ENCODE measurements around the gene ZNF773.
"Not testable (repeated sequence)": the region's sequence is repeated elsewhere in the genome, so short reads cannot be mapped to it uniquely, and the experiment has no call there.

Gene ZNF773

GRCh38 chr19:57499680-57500395 lies at the start of gene ZNF773:
Gene ZNF773 (plus strand): TSS chr19:57499938. CDS start chr19:57500081, 143 bp downstream.
- DNase-seq, result peak; percentile 87 to 96

- DNase-seq, result no peak
These were observed 47.4 kb upstream of the ZNF773 start for GRCh38 chr19:57452307-57452706.

DNA sequence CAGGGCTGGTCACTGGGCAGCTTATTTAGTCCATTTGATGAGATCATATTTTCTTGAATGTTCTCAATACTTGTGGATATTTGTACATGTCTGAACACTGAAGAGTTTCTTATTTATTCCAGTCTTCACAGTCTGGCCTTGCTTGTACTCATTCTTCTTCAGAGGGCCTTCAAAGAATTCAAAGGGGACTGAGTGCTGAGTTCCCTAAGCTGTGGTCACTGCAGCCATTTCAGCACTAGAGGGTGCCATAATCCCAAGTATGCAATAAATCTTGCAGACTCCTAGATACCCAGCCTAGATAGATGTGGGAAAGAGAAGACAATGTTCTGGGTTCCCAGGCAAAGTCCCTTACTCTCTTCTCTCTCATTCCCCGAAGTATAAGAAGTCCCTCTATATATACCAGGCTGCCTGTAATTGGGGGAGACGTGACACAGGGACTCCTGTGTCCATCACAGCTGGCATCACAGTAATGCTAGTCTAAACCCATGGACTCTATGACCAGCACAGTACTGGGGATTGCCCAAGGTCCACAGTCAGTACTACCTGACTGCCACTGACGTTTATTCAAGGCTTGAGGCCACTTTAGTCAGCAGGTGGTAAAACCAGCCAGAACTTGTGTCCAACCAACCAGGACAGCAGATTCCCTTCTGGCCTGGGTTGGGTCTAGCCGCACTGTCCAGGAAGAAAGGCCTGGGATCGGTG lies 33.9 kb upstream of the ZNF773 start:
- peak in 1 of 2 experiments; percentile 54 for DNase-seq

- DNase-seq, result no peak
These were observed 33.2 kb upstream of the ZNF773 start for GRCh38 chr19:57466489-57466888.

- DNase-seq, result no peak
These were observed 26.1 kb upstream of the ZNF773 start for GRCh38 chr19:57473646-57474045.

GRCh38 chr19:57477191-57478008 lies 22.3 kb upstream of the ZNF773 start, which contains the start of gene ZNF772:
Gene ZNF772 (minus strand): TSS chr19:57477566. CDS start chr19:57477309, 257 bp downstream.
- DNase-seq, result peak; percentile 93 to 97

- DNase-seq, result peak; percentile 76 to 91
These were observed 12.1 kb upstream of the ZNF773 start, which contains the start of gene ZNF419 for GRCh38 chr19:57487477-57488298. Gene ZNF419 (plus strand): TSS chr19:57487750. CDS start chr19:57487951, 201 bp downstream.

DNA sequence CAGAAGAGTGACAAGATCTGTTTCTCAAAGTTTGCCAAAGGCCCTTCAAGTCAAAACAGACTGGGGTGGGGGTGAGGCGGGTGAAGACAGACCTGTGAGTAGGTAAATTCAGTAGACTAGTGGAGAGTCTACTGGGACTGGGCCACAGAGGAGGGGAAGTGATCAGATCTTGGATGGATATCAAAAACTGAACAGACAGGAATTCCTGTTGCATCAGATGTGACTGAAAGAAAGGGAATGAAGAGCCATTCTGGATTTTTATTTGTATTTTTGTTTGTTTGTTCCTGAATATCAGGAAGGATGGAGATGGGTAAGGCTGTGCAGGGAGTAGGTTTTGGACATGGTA lies 11.5 kb upstream of the ZNF773 start:
- DNase-seq, result not testable (repeated sequence)

GRCh38 chr19:57499332-57499679 lies 432 bp upstream of the ZNF773 start:
- DNase-seq, result not testable (repeated sequence)

GRCh38 chr19:57500400-57500799 lies 662 bp downstream of the ZNF773 start:
- DNase-seq, result not testable (repeated sequence)

DNA sequence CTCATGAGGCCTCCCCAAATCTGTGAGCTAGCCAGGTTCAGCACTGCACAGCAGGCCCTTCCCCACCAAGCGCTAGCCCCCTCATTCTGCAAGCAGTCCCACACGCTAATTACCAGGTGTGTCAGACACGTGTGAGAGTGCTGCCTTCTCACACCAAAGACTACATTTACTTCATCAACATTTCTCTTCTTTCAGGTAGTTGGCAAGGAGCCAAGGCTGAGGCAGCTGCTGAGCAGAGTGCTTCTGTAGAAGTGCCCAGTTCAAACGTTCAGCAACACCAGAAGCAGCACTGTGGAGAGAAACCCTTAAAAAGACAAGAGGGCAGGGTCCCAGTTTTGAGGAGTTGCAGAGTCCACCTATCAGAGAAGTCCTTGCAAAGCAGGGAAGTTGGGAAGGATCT lies 6.4 kb downstream of the ZNF773 start:
- DNase-seq, result no peak

- no peak for DNase-seq
These were observed 11.7 kb downstream of the ZNF773 start for GRCh38 chr19:57511484-57511883.

- no peak for DNase-seq
These were observed 13.1 kb downstream of the ZNF773 start for GRCh38 chr19:57512845-57513244.

DNA sequence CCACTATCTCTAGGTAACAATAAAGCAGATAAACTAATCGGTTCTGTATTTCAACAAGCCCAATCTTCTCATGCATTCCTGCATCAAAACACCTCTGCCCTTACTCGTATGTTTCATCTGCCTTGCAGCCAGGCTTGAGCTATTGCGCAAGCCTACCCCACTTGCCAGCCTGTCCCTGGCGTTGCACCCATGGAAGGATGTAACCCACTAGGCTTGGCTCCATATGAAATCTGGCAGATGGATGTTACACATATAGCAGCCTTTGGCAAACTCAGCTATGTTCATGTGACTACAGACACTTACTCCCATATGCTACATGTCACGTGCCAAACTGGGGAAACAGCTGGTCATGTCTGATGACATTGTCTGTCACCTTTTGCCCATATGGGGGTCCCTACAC lies 15.5 kb downstream of the ZNF773 start:
- peak in 1 of 2 experiments; percentile 18 for DNase-seq

- DNase-seq, result not testable (repeated sequence)
These were observed 18.3 kb downstream of the ZNF773 start for GRCh38 chr19:57518021-57518420.

DNA sequence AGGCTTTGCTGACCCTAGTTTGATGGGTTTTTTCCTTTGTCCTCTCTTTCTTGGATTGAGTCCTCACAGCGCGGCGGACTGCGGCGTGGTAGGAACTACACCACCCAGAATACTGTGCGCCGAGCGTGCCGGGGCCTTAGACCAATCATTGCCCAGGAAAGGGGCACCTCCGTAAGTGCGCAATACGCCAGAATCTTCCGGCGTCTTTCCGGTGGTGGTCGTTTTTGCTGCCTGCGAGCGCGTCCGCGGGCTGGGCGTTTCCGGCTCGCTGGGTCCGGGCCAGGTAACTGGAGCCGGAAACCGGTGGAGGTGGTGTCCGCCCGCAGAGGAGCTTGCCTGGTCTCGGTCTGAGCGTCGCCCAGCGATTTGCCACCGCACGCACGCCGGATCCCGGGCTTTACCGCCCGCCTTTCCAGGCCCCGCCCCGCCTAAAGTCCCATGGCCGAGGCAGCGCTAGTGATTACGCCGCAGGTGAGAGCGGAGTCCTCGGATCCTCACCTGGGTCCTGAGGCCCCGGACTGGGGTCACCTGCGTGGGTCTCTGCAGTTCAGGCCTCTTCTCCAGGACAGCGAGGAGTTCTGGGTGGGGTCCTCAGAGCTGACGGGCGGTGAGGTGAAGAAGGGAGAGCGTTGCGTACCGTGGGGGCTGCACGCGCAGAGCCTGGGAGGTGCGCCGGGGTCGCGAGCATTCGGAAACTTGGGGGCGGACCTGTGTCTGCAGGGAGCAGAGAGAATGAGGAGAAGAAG lies 27.6 kb downstream of the ZNF773 start, which contains the start of gene ZNF549:
TSS of gene ZNF549 (plus strand) at position 221 of the 746 bp plus-strand sequence. CDS start at position 439, 218 bp downstream.
- peak; percentile 92 to 97 for DNase-seq

GRCh38 chr19:57537953-57538547 lies 38.3 kb downstream of the ZNF773 start:
- no peak for DNase-seq

DNA sequence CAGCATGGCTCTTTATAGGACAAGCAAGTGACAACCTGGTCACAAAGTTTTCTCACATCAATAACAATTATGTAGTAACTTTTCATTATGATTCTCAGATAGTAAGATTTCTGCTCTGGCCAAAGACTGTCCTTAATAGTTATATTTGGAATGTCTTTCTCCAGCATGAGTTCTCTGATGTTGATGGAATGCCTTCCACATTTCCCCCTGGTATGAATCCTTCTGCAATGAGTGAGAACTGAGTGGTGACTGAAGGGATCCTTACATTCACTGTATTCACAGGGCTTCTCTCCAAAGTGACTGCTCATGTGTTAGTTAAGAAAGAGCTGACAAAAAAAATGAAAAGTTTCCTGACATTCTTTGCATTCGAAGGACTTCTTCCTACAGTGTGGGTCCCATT lies 46.8 kb downstream of the ZNF773 start:
- DNase-seq, result no peak

DNA sequence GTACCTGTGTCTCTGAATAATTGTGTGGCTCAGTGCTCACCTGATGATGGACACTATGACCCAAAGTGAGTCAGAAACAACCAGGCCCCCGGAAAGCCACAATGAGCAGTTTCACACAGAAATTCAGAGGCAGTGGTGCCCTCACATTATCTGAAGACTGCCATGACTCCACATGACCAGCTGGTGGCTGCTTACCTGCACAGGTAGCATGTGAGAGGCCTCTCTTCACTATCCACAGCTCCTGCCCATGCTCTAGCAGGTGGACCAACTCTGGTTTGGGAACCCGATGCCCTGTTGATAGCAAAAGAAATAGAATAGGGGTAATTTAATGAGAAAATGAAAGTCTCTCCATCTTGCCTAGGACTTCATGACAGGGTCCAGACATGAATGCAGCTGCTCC lies 52.7 kb downstream of the ZNF773 start:
- no peak for DNase-seq

- no peak for DNase-seq
These were observed 57.9 kb downstream of the ZNF773 start for GRCh38 chr19:57557659-57558058.

Measured in NCI-H524 (cell line).